WI38 (cell line): ENCODE results near the gene RANBP3.

ENCODE experiments used
- H3K4me3 ChIP-seq: 2 replicates; pipeline ENCODE4 v1.5.1; 2011; ENCODE audit warnings: low read depth, mild to moderate bottlenecking, control low read depth, low read length
- TF ChIP-seq, protein P1 (sequence below): IDR thresholded peaks from 2 replicates; pipeline ENCODE4 v1.5.1; 2012; ENCODE audit warnings: low read depth, mild to moderate bottlenecking, control low read depth, low read length

RANBP3 gene

DNA sequence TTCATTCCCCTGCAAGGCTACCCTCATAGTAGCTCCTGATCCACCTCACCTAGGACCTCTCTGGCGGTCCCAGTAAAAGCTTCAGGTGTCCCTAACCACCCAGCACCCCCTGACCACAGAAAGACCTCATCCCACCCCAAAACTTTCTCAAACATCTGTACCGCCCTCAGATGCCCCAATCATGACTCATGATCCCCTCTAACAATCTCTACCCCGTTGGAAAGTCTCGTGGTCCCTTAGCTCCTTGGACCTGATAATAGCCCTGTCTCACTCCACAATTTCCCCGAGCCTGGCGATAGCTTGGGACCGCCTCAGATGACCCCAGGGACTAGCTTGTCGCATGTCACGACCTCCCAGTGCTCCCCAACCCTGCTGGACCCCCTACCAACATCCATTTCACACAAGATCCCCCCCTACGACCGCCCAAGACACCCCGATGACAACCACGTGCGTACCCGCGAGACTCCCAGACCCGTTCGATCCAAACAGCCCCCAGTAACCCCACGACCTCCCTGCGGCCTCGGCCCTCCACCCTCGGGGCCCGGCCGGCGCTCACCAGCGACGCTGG is 74.8 kb downstream of the RANBP3 start:
- peak overlapping the region; percentile 100 for H3K4me3 ChIP-seq
- TF ChIP-seq, protein P1, sequence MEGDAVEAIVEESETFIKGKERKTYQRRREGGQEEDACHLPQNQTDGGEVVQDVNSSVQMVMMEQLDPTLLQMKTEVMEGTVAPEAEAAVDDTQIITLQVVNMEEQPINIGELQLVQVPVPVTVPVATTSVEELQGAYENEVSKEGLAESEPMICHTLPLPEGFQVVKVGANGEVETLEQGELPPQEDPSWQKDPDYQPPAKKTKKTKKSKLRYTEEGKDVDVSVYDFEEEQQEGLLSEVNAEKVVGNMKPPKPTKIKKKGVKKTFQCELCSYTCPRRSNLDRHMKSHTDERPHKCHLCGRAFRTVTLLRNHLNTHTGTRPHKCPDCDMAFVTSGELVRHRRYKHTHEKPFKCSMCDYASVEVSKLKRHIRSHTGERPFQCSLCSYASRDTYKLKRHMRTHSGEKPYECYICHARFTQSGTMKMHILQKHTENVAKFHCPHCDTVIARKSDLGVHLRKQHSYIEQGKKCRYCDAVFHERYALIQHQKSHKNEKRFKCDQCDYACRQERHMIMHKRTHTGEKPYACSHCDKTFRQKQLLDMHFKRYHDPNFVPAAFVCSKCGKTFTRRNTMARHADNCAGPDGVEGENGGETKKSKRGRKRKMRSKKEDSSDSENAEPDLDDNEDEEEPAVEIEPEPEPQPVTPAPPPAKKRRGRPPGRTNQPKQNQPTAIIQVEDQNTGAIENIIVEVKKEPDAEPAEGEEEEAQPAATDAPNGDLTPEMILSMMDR: no peak

DNA sequence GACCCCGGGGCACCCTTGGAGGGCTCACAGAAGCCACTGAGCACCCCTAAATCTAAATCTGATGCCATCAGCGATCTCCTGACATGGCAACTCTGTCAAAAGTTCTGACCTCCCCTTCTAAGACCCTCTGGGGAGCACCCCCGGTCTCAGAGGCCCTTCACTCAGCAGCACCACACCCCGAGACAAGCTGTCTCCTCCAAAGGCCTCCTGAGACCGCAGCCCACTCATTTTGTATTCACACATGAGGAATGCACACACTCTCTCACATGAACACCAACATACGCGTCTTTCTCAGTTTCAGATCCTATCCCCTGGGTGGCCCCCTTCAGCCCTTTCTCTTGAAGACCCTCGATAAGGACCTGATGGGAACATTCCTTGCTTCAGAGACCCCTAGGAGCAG is 77.0 kb downstream of the RANBP3 start:
- TF ChIP-seq, protein P1: no peak
- no peak overlapping the region for H3K4me3 ChIP-seq

DNA sequence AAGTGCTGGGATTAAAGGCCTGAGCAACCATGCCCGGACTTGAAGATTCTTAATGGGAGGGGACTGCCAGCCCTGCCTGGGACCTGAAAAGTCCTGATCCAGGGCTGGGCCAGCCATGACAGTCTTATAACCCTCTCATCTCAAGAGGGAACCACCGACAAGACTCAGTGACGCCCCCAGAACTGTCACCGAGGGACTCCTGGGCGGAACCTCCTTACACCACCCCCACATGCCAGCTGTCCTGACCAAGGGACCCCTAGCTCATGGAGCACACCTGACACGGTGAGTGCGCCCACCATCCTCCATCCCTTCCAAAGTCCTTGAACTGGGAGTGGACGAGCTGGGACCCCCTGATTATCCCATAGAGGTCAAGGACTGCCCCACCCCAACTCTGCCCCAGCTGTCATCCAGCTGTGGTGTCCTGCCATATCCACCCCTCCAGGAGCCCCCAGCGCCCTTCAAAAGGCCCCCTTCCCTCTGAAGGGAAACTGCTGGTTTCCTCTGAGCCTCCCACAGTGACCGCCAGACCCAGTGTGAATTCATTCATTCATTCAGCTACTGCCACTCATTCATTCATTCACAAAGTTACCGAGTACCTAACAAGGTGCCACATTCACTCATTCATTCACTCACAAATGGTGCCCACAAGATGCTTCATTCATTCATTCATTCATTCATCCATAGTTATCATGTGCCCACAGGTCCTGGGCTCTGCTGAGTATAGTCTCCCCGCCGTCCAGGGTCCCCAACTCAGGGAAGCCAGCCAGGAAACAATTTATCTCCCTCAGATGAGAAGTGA is 78.0 kb downstream of the RANBP3 start:
- no peak overlapping the region for H3K4me3 ChIP-seq
- TF ChIP-seq, protein P1: no peak

DNA sequence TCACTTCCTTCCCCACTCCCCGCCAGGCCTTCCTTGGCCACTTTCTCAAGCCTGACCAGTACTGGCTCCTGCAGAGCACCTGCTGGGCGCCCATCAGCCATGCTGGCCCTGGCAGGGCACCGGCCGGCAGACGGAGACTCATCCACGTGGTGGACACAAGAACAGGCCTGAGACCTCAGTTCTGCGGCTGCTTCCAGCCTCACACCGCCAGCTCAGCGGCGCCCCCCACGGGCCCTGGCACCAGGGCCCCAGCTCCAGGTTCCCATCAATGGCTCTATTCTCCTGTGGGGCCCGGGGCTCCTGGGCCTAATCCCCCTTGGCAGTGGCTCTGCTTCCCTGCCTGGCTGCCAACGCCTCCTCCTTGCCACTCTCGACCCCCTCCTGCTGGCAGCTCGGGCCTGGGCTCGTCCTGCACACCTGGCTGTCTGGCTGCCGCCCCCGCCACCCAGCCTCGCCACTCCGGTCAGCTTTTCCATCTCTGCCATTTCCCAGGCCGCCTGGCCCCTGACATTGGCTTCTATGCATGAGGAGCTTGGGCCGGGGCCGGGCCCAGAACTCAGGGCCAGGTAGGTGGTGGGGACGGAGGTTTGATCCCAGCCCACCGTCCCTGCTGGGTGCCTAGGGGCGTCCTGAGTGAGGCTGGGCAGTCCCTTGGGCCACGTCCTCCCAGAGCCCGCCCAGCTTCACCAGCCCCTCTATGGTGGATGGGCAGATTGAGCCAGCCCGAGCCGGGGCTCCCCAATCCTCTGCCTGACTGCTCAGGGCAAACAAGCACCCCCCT is 80.6 kb downstream of the RANBP3 start:
- no peak overlapping the region for H3K4me3 ChIP-seq
- TF ChIP-seq, protein P1: 0 out of 2 replicates have a peak, but pooled peaks have one; percentile 11

DNA sequence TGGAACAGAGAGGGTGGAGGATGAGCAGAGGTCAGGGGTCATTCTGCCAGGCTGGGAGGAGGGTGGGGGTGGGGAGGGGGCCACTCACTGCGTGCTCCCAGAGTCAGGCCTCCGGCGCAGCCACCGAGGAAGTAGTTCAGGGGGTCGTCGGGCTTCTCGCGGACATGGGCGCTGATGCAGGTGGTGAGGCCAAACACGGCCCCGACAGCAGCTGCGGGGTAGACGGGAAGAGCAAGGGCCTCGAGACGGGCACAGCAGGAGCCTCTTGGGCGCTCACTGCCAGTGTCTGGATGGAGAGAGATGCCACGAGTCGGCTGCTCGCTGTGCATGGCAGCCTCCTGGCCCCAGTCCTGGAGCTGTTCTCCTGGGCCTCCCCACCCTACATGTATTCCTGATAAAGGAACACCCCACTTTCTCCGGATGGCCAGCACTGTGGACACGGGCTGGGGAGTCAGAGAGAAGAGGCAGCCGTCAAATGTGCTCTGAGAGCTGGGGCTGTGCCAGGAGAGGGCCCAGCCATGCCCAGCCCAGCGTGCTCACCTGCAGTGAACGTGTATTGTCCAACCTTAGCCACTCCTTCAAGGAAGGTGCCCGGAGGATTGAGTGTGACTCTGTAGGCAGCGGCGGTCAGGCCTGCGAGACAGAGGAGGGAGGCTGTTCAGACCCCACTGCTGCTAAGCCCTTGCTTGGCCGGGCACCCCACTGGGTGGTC is 81.4 kb downstream of the RANBP3 start:
- no peak overlapping the region for H3K4me3 ChIP-seq
- TF ChIP-seq, protein P1: no peak

DNA sequence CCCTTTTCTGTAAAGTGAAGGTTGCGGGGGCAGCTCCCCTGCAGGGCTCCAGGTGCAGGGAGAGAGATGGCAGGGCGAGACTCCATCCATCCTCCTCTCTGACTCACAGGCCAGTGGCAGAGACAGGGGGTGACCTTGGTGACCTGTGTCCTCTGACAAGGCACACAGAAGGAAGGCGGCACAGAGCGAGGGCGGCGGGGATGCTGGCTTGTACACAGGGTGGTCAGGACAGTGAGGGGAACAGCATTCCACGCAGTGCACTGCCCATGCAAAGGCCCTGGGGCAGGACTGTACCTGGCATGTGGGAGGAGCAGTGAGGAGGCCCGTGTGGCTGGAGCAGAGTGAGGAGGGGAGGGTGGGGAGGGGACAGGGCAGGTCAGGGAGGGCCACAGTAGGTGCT is 82.0 kb downstream of the RANBP3 start:
- TF ChIP-seq, protein P1: no peak
- no peak overlapping the region for H3K4me3 ChIP-seq
